Panc1 (cell line): ENCODE measurements around the gene EXOC8. TPM values are rescaled to one million over a fixed set of nuclear protein-coding genes. Genes with fewer than 3 reads are reported as not detected.
A peak's percentile ranks its signal among the peaks of the same experiment; 100 is the strongest.

Source experiments
- ATAC-seq: fragments of 200-7000 bp; cut with Tn5 transposase; 2 replicates; pipeline ENCODE4 v1.9.1; 2020; ENCODE audit warnings: mild to moderate bottlenecking, moderate library complexity
- BruUV-seq: library from RNA; stranded (reverse); fragments of 400-500 nt; replicated peaks from 2 replicates; lab custom pipeline; 2021; lab: Mats Ljungman, UMichigan
- CTCF ChIA-PET: fragments of 300-600 bp; sonication (Branson Sonifier 250); formaldehyde crosslinking; loops from one replicate; lab custom pipeline; 2022; ENCODE audit warnings: antibody characterized with exemption; lab: Charles Lee
- POLR2A ChIA-PET: fragments of 300-600 bp; sonication (Branson Sonifier 250); formaldehyde crosslinking; loops from one replicate; lab custom pipeline; 2022; ENCODE audit warnings: antibody characterized with exemption; lab: Charles Lee
- DNase-seq: peaks from one replicate; pipeline ENCODE4 v3.0.0-alpha.2; 2010; ENCODE audit warnings: low read depth, low spot score
- H3K27ac ChIP-seq: 2 replicates; pipeline ENCODE4 v1.5.1; 2011; ENCODE audit warnings: mild to moderate bottlenecking, low read length, inconsistent platforms
- H3K27me3 ChIP-seq: fragments of 200-500 bp; sonication (Bioruptor generic); 2 replicates; pipeline ENCODE4 v1.6.0; 2014; ENCODE audit warnings: low read length, inconsistent platforms; ENCODE audit not compliant: control insufficient read depth, insufficient read depth
- H3K36me3 ChIP-seq: fragments of 200-500 bp; sonication (Bioruptor generic); 2 replicates; pipeline ENCODE4 v1.5.1; 2014; ENCODE audit warnings: inconsistent platforms, mild to moderate bottlenecking, low read length, moderate library complexity; ENCODE audit not compliant: control insufficient read depth, insufficient read depth
- H3K4me1 ChIP-seq: 2 replicates; pipeline ENCODE4 v1.5.1; 2011; ENCODE audit warnings: inconsistent platforms, mild to moderate bottlenecking, low read length, moderate library complexity; ENCODE audit not compliant: control insufficient read depth, insufficient read depth
- H3K4me3 ChIP-seq, 2 experiments: 2 replicates each; pipeline ENCODE4 v1.5.1; 2011 to 2012; ENCODE audit warnings: low read depth in 2 of 2, low read length in 2 of 2, mild to moderate bottlenecking in 2 of 2, inconsistent platforms in 1 of 2, moderate library complexity in 1 of 2
- H3K9me3 ChIP-seq: fragments of 200-500 bp; sonication (Bioruptor generic); 2 replicates; pipeline ENCODE4 v1.5.1; 2014; ENCODE audit warnings: low read depth, mild to moderate bottlenecking, inconsistent platforms, low read length, moderate library complexity; ENCODE audit not compliant: control insufficient read depth, insufficient read depth
- CTCF ChIP-seq: fragments of 450-650 bp; IDR thresholded peaks from 2 replicates; pipeline ENCODE4 v1.5.1; 2017; ENCODE audit warnings: mild to moderate bottlenecking
- POLR2AphosphoS5 ChIP-seq: IDR thresholded peaks from 2 replicates; pipeline ENCODE4 v1.6.1; 2012; ENCODE audit warnings: mild to moderate bottlenecking, low read depth, low read length, moderate library complexity
- REST ChIP-seq, 2 experiments: IDR thresholded peaks; 2 replicates each; pipeline ENCODE4 v1.6.1; 2011 to 2012; ENCODE audit warnings: low read depth in 2 of 2, control low read depth in 1 of 2, low read length in 1 of 2, mild to moderate bottlenecking in 1 of 2, moderate library complexity in 1 of 2; ENCODE audit not compliant: insufficient read depth in 1 of 2
- SIN3A ChIP-seq: IDR thresholded peaks from 2 replicates; pipeline ENCODE4 v1.6.1; 2012; ENCODE audit warnings: low read depth, mild to moderate bottlenecking, low read length, moderate library complexity, borderline replicate concordance; ENCODE audit not compliant: insufficient read depth
- TCF7L2 ChIP-seq: IDR thresholded peaks from 2 replicates; pipeline ENCODE4 v1.6.1; 2011; ENCODE audit warnings: mild to moderate bottlenecking, low read depth, low read length, inconsistent platforms
- in situ Hi-C: cut with HindIII; loops from 2 replicates; pipeline ENCODE4 v1.10.0; 2016; ENCODE audit warnings: low sequenced_read_pairs, low pct_unique_long_range_greater_than_20kb
- intact Hi-C: fragments of 100-400 bp; cut with micrococcal nuclease; formaldehyde crosslinking; loops from one replicate; pipeline ENCODE4 v1.10.0; 2022; ENCODE audit not compliant: unreplicated experiment
- total RNA-seq: library from RNA; stranded (reverse); gene quantifications from one replicate; pipeline ENCODE4 v1.2.1, GENCODE V29; 2021; ENCODE audit not compliant: unreplicated experiment

EXOC8 gene
- total RNA-seq, 1 experiment from 2014 or later: 14.0 TPM

DNA sequence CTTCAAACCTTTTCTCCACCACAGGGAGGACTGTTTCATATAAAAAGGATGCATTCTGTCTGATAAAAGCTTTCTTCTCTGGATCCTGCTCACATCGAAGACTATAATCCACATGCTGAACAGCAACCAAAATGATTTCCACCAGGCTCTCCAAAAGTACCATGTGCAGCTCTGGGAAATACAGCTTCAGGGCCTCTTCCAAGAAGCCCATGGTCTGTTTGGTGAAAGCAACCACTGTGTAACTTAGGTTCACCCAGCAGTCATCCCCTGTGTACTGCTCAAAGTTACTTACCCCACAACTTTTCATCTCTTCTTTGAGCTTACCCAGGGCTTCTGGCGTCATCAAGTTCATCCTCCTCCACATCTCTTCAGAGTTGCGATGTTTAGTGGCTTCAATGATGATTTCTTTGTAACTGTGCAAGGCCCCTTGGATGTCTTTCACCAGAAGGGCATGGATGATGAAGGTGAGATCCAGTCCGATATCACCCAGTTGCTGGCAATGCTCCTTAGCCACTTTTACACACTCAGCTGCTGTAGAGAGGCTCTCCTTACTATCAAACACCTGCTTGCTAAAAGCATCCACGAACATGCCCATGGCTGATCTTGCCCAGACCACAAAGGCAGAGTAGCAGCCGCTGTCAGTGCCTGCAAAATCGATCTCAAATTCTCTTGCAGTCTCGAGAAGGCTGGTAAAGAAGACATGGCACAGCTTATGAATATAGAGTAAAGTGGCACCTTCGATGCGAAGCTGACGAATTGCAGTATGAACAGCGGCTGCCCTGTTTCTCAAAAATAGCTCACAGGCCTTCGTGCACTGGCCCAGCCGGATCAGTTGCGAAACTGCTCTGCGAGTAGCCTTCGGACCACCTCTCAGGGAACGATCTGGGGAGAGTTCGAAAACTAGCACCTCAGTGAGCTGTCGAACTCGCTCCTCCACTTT is 1.7 kb downstream of the EXOC8 start:
- H3K36me3 ChIP-seq: peaks cover 4% of the 10 kb centered on the region
- H3K4me1 ChIP-seq: peaks cover 19% of the 10 kb centered on the region
- POLR2A ChIA-PET: interaction anchor here (0.6 to 0.9 kb wide), 2 partner anchors 27 to 96 kb away, joined by 3 to 5 read pairs; no protein-coding TSS in a partner anchor
- TF ChIP-seq SIN3A: no peak
- no peak for TF ChIP-seq TCF7L2
- TF ChIP-seq REST (IDR thresholded peaks at IDR 0.05; ENCODE audit: insufficient read depth in 1 of 2, low read depth in 2 of 2, low read length in 1 of 2): no peak
- TF ChIP-seq CTCF: no peak
- no peak for TF ChIP-seq POLR2AphosphoS5
- ATAC-seq: no peak
- peak overlapping the region; percentile 97 for H3K27ac ChIP-seq
- H3K9me3 ChIP-seq: no peaks in the 10 kb centered on the region
- in situ Hi-C loops (no loop called here), intact Hi-C loops (loop anchor here (10.0 kb wide), 1 partner anchor 91 kb away; the partner anchor contains the start of gene GNPAT)
- CTCF ChIA-PET: no interaction called here
- no peaks in the 10 kb centered on the region for H3K27me3 ChIP-seq
- BruUV-seq: TSS peak; percentile 59
- DNase-seq: no peak
- peak overlapping the region; percentile 65 to 93 for H3K4me3 ChIP-seq

DNA sequence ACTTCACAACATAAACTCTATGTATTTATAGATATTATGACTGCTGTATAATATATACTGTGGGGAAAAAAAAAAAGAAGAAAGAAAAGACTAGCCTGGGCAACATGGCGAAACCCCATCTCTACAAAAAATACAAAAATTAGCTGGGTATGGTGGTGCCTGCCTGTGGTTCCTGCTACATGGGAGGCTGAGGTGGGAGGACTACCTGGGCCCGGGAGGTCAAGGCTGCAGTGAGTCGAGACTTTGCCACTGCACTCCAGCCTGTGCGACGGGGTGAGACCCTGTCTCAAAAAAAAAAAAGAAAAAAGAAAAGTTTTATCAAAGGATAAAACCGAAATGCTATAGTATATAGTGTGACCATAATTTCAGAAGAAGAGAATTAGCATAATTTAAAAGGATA is 2.7 kb downstream of the EXOC8 start:
- peak overlapping the region; percentile 54; the same call in 1 of the 2 replicates for H3K27ac ChIP-seq
- no TSS peak for BruUV-seq
- peak overlapping the region; percentile 65 to 93 for H3K4me3 ChIP-seq
- no peaks in the 10 kb centered on the region for H3K9me3 ChIP-seq
- intact Hi-C loops: loop anchor here (10.0 kb wide), 1 partner anchor 90 kb away; the partner anchor contains the start of gene GNPAT
- in situ Hi-C loops: no loop called here
- ChIA-PET POLR2A (interaction anchor here (0.9 kb wide), 1 partner anchor 26 kb away, joined by 5 read pairs; no protein-coding TSS in a partner anchor), CTCF (no interaction called here)
- H3K36me3 ChIP-seq: peaks cover 3% of the 10 kb centered on the region
- DNase-seq: no peak
- no peak for ATAC-seq
- peaks cover 19% of the 10 kb centered on the region for H3K4me1 ChIP-seq
- H3K27me3 ChIP-seq: no peaks in the 10 kb centered on the region
- TF ChIP-seq TCF7L2 (no peak), POLR2AphosphoS5 (no peak), REST (IDR thresholded peaks at IDR 0.05; ENCODE audit: insufficient read depth in 1 of 2, low read depth in 2 of 2, low read length in 1 of 2) (no peak), CTCF (no peak), SIN3A (no peak)
